Adrenal gland (tissue), 5 donors: ENCODE data around the gene CDH12.

ENCODE experiments used
- POLR2A ChIP-seq, 2 donors: fragments of 450-650 bp; IDR thresholded peaks; one replicate each; pipeline ENCODE4 v1.6.1; 2017; ENCODE audit warnings: antibody characterized with exemption in 2 of 2, mild to moderate bottlenecking in 2 of 2, moderate library complexity in 1 of 2
- TF ChIP-seq, protein P1 (sequence below), 6 experiments: fragments of 450-650 bp in 4 of 6; fragments of 200-600 bp in 2 of 6; sonication (generic) in 1 of 6; IDR thresholded peaks; 1 replicate in 5 of 6; 2 replicates in 1 of 6; pipeline versions ENCODE4 v1.5.1 to v1.8.0; 2016 to 2021; ENCODE audit warnings: antibody characterized with exemption in 6 of 6, mild to moderate bottlenecking in 2 of 6, moderate library complexity in 1 of 6
- donor health status: DM: no; HTN: no; CAD: no.

DNA sequence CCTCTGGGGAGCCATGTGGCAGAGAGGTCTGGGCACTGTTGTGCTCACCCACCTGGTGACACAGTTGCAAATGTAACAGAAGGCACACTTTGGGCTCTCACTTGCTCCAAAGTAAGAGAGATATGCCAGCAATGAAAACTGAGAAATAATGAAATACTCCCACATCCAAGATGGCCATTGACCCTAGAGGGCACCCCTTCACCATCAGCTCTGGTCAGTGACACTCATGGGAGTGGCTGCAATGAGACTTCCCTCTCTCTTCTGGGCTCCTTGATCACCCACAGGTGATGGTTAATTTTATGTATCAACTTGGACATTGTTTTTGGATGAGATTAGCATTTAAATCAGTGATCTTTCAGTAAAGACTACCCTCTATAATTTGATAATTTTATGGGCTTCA lies 248.4 kb downstream of the CDH12 start:
- TF ChIP-seq POLR2A (IDR thresholded peaks at IDR 0.05), result no peak
- TF ChIP-seq, protein P1, sequence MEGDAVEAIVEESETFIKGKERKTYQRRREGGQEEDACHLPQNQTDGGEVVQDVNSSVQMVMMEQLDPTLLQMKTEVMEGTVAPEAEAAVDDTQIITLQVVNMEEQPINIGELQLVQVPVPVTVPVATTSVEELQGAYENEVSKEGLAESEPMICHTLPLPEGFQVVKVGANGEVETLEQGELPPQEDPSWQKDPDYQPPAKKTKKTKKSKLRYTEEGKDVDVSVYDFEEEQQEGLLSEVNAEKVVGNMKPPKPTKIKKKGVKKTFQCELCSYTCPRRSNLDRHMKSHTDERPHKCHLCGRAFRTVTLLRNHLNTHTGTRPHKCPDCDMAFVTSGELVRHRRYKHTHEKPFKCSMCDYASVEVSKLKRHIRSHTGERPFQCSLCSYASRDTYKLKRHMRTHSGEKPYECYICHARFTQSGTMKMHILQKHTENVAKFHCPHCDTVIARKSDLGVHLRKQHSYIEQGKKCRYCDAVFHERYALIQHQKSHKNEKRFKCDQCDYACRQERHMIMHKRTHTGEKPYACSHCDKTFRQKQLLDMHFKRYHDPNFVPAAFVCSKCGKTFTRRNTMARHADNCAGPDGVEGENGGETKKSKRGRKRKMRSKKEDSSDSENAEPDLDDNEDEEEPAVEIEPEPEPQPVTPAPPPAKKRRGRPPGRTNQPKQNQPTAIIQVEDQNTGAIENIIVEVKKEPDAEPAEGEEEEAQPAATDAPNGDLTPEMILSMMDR (IDR thresholded peaks at IDR 0.05), result no peak
